NCI-H82 treated with DMSO at 0.1 percent for 48 hours (cell line): ENCODE results near the gene AURKAIP1.

ENCODE experiments used
- DNase-seq: peaks from one replicate; lab custom pipeline; 2025; ENCODE audit not compliant: unreplicated experiment; lab: John Stamatoyannopoulos, UW

Gene AURKAIP1

GRCh38 chr1:1335283-1335682 lies 39.7 kb downstream of the AURKAIP1 start:
- DNase-seq, result no peak

GRCh38 chr1:1334835-1335234 lies 40.2 kb downstream of the AURKAIP1 start:
- no peak for DNase-seq

- no peak for DNase-seq
Observed at GRCh38 chr1:1333551-1334241, 41.3 kb downstream of the AURKAIP1 start.

- no peak for DNase-seq
Observed at GRCh38 chr1:1332774-1333480, 42.1 kb downstream of the AURKAIP1 start.

GRCh38 chr1:1332031-1332755 lies 42.8 kb downstream of the AURKAIP1 start:
- no peak for DNase-seq

GRCh38 chr1:1331068-1331965 lies 43.7 kb downstream of the AURKAIP1 start, which contains the start of gene TAS1R3:
TSS of gene TAS1R3 (plus strand) at chr1:1331280. CDS start at chr1:1331346, 66 bp downstream.
- DNase-seq, result no peak

- no peak for DNase-seq
Observed at GRCh38 chr1:1330366-1331067, 44.5 kb downstream of the AURKAIP1 start.

GRCh38 chr1:1329304-1330210 lies 45.5 kb downstream of the AURKAIP1 start:
- DNase-seq, result no peak

GRCh38 chr1:1328254-1328653 lies 46.8 kb downstream of the AURKAIP1 start:
- DNase-seq, result no peak

GRCh38 chr1:1327291-1327690 lies 47.7 kb downstream of the AURKAIP1 start:
- DNase-seq, result no peak

GRCh38 chr1:1326075-1326605 lies 48.9 kb downstream of the AURKAIP1 start:
- DNase-seq, result no peak

GRCh38 chr1:1325288-1326074 lies 49.5 kb downstream of the AURKAIP1 start:
- no peak for DNase-seq

GRCh38 chr1:1324524-1325287 lies 50.3 kb downstream of the AURKAIP1 start, which contains the start of the genes CPTP and INTS11:
TSS of gene CPTP (plus strand) at chr1:1324802. CDS start at chr1:1326911, 2,109 bp downstream.
TSS of gene INTS11 (minus strand) at chr1:1324660. CDS start at chr1:1324608, 52 bp downstream.
- peak; percentile 52 for DNase-seq

GRCh38 chr1:1324084-1324523 lies 50.9 kb downstream of the AURKAIP1 start:
- no peak for DNase-seq
